ENCODE data around the gene DENND1B.

DENND1B gene

GRCh38 chr1:197800379-197801110, 25.3 kb upstream of the DENND1B start:
- POLR2A ChIA-PET (ENCODE audit: low non-redundant PET) = no interaction called here
- H3K27ac ChIP-seq = no peak overlapping the region
- CTCF ChIA-PET = interaction anchor here (0.6 to 0.7 kb wide), 2 partner anchors 25 to 118 kb away, joined by 3 read pairs; no protein-coding TSS in a partner anchor
- no peak for TF ChIP-seq CTCF (conservative IDR thresholded peaks at IDR 0.05; ENCODE audit: low read depth)
- no peak for DNase-seq (ENCODE audit: low spot score)

DNA sequence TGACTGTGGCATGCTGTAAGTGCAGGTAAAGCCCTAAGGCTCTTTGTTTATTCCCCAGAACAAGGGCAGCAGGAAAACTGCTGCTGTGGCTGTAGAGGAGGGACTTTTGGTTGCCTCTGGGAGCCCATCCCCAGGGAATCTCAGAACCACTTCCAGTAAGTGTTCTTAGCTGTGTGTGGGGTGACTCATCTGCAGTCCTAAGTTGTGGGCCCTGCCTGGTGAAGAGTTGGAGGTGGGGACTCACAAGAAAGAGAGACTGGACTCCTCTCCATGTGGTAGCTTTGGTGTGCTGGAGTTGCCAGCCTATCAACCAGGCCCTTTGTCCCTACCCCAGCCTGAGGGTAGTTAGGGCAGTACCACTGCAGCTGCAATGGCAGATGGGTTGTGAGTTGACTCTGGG, 24.0 kb upstream of the DENND1B start:
- ChIA-PET POLR2A (ENCODE audit: low non-redundant PET) (no interaction called here), CTCF (interaction anchor here (0.6 kb wide), 1 partner anchor 89 kb away, joined by 4 read pairs; no protein-coding TSS in a partner anchor)
- no peak overlapping the region for H3K27ac ChIP-seq
- peak; percentile 65 for DNase-seq (ENCODE audit: low spot score)
- no peak for TF ChIP-seq CTCF (conservative IDR thresholded peaks at IDR 0.05; ENCODE audit: low read depth)

DNA sequence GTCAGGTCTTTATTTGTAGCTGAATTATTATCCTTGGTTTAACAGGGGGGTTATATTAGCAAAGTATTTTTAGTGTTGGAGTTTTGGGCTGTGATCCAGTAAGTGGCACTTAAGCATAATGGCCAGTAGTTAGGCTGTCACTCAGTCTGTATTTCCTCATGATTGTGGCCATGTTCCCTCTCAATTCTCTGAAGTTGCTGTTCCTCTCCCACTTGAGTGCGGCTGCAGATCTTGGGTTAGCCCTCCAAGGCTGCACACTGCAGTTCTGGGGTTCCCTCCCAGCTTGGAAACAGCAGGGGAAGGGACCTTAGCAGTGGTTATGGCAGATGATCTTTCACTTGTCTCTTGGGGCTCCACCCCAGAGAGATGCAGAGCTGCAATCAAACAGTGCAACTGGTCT, 23.2 kb upstream of the DENND1B start:
- ChIA-PET POLR2A (ENCODE audit: low non-redundant PET) (no interaction called here), CTCF (no interaction called here)
- H3K27ac ChIP-seq = no peak overlapping the region
- TF ChIP-seq CTCF (conservative IDR thresholded peaks at IDR 0.05; ENCODE audit: low read depth) = no peak
- DNase-seq (ENCODE audit: low spot score) = no peak

- ChIA-PET POLR2A (ENCODE audit: low non-redundant PET) (no interaction called here), CTCF (interaction anchor here (0.7 to 0.8 kb wide), 2 partner anchors 48 to 71 kb away, joined by 3 to 4 read pairs; no protein-coding TSS in a partner anchor)
- no peak for TF ChIP-seq CTCF (conservative IDR thresholded peaks at IDR 0.05; ENCODE audit: low read depth)
- no peak overlapping the region for H3K27ac ChIP-seq
- DNase-seq (ENCODE audit: low spot score) = no peak
These were observed 21.7 kb upstream of the DENND1B start for GRCh38 chr1:197797010-197797409.

DNA sequence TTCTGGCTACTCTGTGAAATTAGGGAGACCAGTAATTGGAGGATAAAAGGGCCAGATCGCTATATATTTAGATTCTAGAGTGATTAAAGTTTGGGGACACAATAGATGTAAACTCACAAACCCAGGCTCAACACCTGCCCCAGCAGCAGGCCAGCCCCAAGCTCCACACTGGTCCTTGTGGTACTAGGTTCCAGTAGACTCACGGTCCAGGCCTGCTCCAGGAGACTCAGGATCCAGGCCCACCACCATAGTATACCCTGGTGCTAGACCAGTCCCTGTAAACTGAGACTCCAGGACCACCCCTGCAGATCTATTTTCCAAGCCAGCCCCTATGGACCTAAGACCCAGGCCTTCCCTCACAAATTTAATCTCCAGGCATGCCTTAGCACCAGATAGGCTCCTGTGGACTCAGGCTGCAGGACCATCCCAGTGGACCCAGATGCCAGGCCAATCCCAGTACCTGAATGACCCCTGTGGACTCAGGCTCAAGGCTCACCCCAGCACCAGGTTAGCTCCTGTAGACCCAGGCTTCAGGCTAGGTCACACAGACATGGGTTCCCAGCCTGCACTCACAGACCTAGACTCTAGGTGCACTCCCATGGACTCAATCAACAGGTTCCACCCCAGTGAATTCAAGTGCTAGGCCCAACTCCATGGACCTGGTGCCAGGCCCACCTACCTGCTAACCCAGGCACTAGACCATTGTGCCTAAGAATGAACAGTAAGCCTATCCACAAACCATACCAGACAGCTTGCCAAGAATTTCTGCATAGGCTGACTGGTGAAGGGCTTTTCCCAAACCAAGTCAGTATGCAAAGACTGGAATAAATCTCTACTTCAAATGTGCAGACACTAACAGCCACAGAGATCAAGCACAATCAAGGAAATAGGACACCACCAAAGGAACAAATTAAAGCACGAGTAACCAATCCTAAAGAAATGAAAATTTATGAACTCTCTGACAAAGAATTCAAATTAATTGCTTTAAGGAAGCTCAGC, 13.8 kb upstream of the DENND1B start:
- CTCF ChIA-PET = no interaction called here
- no peak for DNase-seq (ENCODE audit: low spot score)
- no peak overlapping the region for H3K27ac ChIP-seq
- TF ChIP-seq CTCF (conservative IDR thresholded peaks at IDR 0.05; ENCODE audit: low read depth) = no peak
- POLR2A ChIA-PET (ENCODE audit: low non-redundant PET) = interaction anchor here (0.5 kb wide), 1 partner anchor 944 kb away, joined by 3 read pairs; no protein-coding TSS in a partner anchor

Measured in RWPE1 (cell line).